Embryonic facial prominence (tissue), 1 donor: ENCODE data around the gene TMA7B.

Experiments
- DNase-seq: peaks from one replicate; pipeline ENCODE4 v3.0.0-alpha.2; 2016; ENCODE audit errors: extremely low spot score

Gene TMA7B

DNA sequence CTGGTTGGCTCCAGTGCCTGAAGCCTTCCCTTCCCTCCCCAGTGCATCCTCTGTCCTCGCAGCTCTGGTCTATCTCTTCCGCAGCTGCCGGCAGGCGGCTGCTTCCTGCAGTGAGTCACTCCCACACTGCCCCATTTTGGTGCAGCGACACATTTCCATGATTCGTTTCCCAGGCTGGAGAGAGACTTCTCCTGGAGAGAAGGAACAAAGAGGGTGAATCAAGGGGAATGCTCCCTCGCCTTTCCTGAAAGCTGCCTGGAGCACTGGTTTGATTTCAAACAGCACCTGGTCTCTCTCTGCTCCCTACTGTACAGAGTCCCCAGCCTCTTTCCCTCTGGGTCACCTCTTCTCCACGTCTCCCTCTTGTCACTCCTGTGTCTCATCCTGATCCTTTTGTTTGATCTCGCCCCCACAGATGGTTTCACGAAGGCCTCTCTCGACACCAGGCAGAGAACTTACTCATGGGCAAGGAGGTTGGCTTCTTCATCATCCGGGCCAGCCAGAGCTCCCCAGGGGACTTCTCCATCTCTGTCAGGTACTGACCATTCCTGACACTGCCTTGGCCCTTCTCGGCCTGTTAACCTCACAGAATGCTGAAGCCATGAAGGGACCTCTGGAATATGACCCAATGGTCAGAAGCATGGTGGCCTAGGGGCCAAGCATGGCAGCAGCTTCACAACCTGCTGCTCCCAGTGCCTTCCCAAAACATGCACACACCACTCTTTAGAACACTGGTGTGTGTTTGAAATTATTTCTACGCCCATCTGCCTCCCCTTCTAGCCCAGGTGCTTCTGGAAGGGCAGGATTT is at the start of gene TMA7B:
Gene TMA7B, plus strand, starts transcription at position 758 of the 808 bp plus-strand sequence. CDS start 3,978 bp downstream, outside the sequence.
- no peak for DNase-seq

GRCh38 chr22:39910876-39911613 is 49.2 kb upstream of the TMA7B start:
- DNase-seq, result no peak

DNA sequence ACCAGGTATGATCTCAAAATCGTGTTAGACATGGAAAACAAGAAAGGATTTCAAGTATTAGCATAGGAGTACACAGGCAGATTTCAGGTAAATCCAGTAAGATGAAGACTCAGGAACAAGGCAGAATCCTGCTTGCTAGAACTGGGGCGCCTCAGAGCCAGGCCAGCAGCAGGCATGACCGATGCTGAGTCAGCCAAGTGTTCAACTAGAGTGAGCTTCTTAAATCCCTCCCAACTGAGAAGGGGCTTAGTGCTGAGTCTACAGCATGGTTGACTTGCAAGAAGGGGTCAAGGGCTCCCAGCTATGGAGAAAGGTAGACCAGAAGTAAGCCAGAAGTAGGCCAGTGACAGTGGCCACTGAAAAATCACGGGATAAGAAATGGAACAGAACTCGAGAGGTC is 46.9 kb upstream of the TMA7B start:
- no peak for DNase-seq

DNA sequence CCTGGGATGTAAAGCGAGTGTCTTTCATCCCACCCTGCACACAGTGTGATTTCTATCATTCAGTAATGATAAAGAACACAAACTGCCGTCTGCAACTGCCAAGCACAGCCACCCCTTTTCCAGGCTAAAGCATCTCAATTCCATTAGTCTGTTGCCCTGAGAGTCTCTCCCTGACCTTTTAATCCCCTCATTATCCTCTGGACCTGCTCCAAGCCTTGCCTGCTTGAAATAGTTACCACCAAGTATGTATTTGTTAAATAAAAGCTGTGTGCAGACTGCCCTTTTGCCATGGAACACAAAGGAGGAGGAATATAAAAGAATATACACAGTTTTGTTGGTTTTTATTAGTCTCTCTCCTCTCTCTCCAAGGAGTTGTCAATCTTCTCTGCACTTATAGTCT is 46.3 kb upstream of the TMA7B start:
- no peak for DNase-seq

- DNase-seq, result no peak
Observed at GRCh38 chr22:39914584-39914983, 45.6 kb upstream of the TMA7B start.

DNA sequence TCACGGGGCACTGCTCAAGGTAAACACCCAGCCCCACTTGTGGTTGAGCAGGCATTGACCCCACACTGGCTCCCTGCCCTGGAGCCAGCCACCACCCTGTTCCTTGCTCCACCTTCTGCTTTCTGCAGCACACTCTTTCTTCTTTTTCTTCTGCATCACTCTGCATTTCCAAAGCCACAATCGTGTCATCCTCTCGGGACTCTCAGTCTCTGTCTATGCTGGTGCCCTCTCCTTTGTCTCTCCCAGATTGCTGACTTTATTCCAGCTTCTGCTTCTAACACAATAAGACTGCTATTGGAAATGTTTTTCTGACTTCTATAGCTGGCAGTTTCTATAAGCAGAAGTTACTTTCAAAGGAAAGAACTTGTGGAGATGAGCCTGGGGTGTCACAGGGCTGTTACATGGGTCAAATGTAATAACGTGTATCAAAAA is 44.9 kb upstream of the TMA7B start:
- no peak for DNase-seq

DNA sequence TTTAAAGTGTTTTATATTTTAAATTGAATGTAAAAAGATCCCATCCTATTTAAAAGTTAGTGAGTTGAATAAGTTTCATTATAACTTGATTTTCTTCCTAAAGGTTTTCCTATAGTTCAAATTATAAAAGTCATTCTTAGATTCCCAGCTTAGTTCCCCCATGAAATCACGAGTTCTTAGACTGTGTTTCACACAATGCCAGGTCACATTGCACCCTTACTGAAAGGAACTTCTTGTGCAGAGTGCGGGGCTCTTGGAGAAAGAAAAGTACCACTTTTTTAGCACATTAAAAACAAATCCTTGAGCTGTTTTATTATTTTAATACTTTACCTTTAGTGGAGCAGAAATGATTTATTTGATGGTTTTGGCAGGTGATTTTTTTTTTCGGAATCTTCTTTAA is 43.7 kb upstream of the TMA7B start:
- no peak for DNase-seq

- no peak for DNase-seq
Observed at GRCh38 chr22:39917197-39917643, 43.0 kb upstream of the TMA7B start.

- DNase-seq, result no peak
Observed at GRCh38 chr22:39917776-39918495, 42.3 kb upstream of the TMA7B start.

- no peak for DNase-seq
Observed at GRCh38 chr22:39920134-39920743, 40.0 kb upstream of the TMA7B start.

GRCh38 chr22:39923696-39924095 is 36.5 kb upstream of the TMA7B start:
- DNase-seq, result no peak

DNA sequence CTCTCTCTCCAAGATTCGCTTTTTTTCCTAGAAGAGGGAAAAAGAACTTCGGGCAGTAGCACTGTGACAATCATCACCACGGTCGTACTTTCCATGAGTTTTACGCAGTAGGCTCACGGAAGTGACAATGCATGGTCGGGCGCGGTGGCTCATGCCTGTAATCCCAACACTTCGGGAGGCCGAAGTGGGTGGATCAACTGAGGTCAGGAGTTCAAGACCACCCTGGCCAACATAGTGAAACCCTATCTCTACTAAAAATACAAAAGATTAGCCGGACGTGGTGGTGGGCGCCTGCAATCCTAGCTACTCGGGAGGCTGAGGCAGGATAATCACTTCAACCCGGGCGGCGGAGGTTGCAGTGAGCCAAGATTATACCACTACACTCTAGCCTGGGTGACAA is 35.9 kb upstream of the TMA7B start:
- no peak for DNase-seq

DNA sequence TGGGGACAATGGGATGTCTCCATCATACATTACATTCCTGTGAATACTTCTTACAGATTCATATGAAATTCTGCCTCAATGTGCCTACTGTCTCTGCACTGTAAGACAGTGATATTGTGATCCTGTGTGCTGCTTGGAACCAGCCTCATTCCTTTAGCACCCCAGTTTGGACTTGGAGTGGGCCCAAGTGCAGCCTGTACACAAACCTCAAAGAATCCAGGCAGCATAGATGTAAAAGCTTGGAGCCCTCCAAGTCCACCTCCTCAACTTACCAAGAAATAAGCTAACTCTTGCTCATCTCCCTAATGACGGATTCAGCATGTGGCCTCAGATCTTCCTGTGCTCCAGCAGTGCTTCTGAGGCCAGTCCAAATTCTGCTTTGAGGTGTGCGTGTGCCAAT is 34.9 kb upstream of the TMA7B start:
- no peak for DNase-seq

GRCh38 chr22:39925909-39926679 is 34.1 kb upstream of the TMA7B start:
- no peak for DNase-seq

DNA sequence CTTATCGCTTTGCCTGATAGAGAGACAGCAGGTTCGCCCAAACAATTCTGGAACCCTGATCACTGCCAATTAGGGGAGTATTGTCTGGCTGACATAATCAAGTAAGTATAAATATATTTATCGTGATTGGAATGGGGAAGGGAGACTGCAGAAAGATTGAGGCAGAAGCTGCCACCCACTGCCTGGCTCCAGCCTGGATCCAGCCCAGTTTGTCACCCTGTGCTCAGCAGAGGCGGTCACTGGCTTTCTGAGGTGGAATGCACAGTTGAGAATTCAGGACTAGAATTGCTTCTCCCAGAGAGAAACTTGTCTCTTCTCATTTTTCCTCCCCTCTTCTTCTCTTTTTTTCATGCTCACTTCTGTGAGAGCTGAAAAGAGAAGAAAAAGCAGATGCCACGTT is 33.4 kb upstream of the TMA7B start:
- DNase-seq, result no peak

DNA sequence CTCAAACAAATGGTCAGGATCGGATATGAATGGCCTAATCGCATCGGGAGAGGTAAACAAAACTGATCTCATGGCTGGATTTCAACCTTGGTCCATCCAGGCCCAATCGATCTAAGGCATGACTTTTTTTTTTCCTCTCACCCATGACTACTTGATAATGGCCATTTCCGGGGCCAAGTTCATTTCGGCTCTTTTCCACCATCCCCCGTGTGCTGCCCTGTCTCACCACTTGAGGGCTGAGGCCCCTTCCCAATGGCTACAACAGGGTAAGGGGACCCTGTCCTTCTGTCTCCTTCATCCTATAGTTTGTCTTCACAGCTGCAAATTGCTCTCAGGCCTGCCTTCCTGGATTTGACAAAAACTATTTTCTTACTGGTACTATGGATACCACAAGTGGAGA is 32.7 kb upstream of the TMA7B start:
- no peak for DNase-seq

GRCh38 chr22:39928536-39929520 is 31.4 kb upstream of the TMA7B start:
- DNase-seq, result no peak

DNA sequence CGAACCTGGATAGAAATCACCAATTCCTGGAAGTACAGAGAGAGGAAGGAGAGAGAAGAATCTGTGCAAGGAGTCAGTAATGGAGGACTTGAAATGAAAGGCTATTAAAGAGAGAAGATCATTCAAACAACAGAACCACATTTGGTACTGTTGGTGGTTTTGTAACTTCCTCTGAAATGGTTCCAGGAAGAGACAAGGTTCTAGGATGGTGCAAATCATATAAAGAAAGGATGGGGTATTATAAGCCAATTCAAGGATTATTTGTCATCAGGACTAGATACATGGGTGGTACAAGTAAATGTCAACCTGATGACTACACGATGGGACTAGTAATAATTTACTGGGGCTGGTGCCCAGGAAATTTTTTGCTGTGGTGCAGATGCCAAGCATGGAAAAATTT is 28.9 kb upstream of the TMA7B start:
- no peak for DNase-seq

- DNase-seq, result no peak
Observed at GRCh38 chr22:39932166-39932565, 28.0 kb upstream of the TMA7B start.
